Measurements from ENCODE around the gene UBE2J1.

DNA sequence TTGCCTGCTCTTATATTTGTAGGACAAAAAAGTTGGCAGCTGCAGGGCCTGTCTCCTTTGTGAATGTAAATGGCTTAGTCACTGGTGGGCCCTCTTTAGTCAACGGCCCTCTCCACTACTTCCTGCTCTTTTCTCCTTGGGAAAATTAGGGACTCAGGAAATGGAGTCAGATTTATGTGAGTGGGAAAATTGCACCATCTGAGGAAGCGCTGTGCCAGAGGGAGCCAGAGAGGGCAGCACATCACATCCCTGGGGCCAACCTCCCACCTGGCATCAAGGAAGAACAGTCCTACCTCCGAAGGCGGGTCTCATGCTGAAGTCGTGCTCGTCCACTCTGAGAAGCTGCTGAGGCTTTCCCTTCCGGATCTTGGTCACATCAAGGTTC lies 53.1 kb downstream of the UBE2J1 start:
- TF ChIP-seq, protein P1, sequence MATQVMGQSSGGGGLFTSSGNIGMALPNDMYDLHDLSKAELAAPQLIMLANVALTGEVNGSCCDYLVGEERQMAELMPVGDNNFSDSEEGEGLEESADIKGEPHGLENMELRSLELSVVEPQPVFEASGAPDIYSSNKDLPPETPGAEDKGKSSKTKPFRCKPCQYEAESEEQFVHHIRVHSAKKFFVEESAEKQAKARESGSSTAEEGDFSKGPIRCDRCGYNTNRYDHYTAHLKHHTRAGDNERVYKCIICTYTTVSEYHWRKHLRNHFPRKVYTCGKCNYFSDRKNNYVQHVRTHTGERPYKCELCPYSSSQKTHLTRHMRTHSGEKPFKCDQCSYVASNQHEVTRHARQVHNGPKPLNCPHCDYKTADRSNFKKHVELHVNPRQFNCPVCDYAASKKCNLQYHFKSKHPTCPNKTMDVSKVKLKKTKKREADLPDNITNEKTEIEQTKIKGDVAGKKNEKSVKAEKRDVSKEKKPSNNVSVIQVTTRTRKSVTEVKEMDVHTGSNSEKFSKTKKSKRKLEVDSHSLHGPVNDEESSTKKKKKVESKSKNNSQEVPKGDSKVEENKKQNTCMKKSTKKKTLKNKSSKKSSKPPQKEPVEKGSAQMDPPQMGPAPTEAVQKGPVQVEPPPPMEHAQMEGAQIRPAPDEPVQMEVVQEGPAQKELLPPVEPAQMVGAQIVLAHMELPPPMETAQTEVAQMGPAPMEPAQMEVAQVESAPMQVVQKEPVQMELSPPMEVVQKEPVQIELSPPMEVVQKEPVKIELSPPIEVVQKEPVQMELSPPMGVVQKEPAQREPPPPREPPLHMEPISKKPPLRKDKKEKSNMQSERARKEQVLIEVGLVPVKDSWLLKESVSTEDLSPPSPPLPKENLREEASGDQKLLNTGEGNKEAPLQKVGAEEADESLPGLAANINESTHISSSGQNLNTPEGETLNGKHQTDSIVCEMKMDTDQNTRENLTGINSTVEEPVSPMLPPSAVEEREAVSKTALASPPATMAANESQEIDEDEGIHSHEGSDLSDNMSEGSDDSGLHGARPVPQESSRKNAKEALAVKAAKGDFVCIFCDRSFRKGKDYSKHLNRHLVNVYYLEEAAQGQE (IDR thresholded peaks at IDR 0.05; ENCODE audit: low read depth, low read length) = no peak
- TF ChIP-seq BCL11A (IDR thresholded peaks at IDR 0.05; ENCODE audit: low read depth, low read length) = no peak
- peak; percentile 18 to 28 (median 19); a peak in 3 of 6 replicates for TF ChIP-seq CTCF (IDR thresholded peaks at IDR 0.05 in 2 of 3, conservative IDR thresholded peaks at IDR 0.05 in 1 of 3; ENCODE audit: control insufficient read depth in 2 of 3, extremely low read depth in 1 of 3, insufficient read depth in 1 of 3, low read depth in 3 of 3, low read length in 3 of 3)
- no peak for TF ChIP-seq FOS (IDR thresholded peaks at IDR 0.05; ENCODE audit: borderline replicate concordance, extremely low read depth, insufficient read length)
- TF ChIP-seq, protein P2, sequence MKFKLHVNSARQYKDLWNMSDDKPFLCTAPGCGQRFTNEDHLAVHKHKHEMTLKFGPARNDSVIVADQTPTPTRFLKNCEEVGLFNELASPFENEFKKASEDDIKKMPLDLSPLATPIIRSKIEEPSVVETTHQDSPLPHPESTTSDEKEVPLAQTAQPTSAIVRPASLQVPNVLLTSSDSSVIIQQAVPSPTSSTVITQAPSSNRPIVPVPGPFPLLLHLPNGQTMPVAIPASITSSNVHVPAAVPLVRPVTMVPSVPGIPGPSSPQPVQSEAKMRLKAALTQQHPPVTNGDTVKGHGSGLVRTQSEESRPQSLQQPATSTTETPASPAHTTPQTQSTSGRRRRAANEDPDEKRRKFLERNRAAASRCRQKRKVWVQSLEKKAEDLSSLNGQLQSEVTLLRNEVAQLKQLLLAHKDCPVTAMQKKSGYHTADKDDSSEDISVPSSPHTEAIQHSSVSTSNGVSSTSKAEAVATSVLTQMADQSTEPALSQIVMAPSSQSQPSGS (IDR thresholded peaks at IDR 0.05; ENCODE audit: low read length) = no peak
- TF ChIP-seq ESRRA (IDR thresholded peaks at IDR 0.05; ENCODE audit: low read length) = no peak
- no peak for TF ChIP-seq TAF1 (IDR thresholded peaks at IDR 0.05; ENCODE audit: borderline replicate concordance, low read depth, low read length)
- no peak for TF ChIP-seq MTA2 (IDR thresholded peaks at IDR 0.05; ENCODE audit: low read depth)
- TF ChIP-seq NR2C1 (IDR thresholded peaks at IDR 0.05) = no peak
- no peak for TF ChIP-seq EZH2 (IDR thresholded peaks at IDR 0.05; ENCODE audit: borderline replicate concordance, control insufficient read depth, low read depth, low read length)
- TF ChIP-seq ZNF207 (IDR thresholded peaks at IDR 0.05; ENCODE audit: borderline replicate concordance) = no peak
- TF ChIP-seq, protein P3, sequence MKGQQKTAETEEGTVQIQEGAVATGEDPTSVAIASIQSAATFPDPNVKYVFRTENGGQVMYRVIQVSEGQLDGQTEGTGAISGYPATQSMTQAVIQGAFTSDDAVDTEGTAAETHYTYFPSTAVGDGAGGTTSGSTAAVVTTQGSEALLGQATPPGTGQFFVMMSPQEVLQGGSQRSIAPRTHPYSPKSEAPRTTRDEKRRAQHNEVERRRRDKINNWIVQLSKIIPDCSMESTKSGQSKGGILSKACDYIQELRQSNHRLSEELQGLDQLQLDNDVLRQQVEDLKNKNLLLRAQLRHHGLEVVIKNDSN (IDR thresholded peaks at IDR 0.05; ENCODE audit: borderline replicate concordance, extremely low read length, insufficient read depth, low read depth, low read length) = no peak
- no peak for TF ChIP-seq ATF3 (IDR thresholded peaks at IDR 0.05; ENCODE audit: borderline replicate concordance, extremely low read depth, low read depth, low read length)
- no peak for TF ChIP-seq EGR1 (IDR thresholded peaks at IDR 0.05; ENCODE audit: borderline replicate concordance in 1 of 2, low read depth in 2 of 2, low read length in 2 of 2)
